H1 (cell line): ENCODE measurements around the gene PIAS1.

Experiments used
- CEBPB ChIP-seq: IDR thresholded peaks from 2 replicates; pipeline ENCODE4 v1.6.1; 2012; ENCODE audit warnings: low read depth, low read length
- SIRT6 ChIP-seq: IDR thresholded peaks from one replicate; pipeline ENCODE4 v1.7.1; 2012; ENCODE audit warnings: low read length, inconsistent platforms

DNA sequence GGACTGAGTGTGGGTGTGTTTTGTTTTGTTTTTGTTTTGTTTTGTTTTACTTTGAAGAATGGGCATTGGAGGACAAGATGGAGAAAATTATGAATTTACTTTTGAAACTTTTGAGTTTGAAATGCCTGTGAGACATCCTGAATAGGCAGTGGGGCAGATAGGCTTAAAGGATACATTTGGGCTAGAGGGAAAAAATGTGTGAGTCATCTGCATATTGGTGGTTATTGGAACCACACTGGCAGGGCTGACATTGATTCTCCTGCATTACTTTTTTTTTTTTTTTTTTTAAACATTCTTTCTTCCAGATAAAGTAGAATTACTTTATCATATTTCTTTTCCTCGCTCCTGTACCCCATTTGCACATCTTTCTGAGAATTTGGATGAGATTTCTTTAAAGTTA lies 94.9 kb downstream of the PIAS1 start:
- no peak for TF ChIP-seq SIRT6
- TF ChIP-seq CEBPB: no peak
